Putamen (tissue), 1 donor: ENCODE measurements around the gene NYAP2.

Source experiments
- DNase-seq: peaks from one replicate; pipeline ENCODE4 v3.0.0-alpha.2; 2016; ENCODE audit warnings: low spot score

NYAP2 gene

GRCh38 chr2:225428360-225428759 is 28.9 kb downstream of the NYAP2 start:
- DNase-seq = no peak

GRCh38 chr2:225429717-225430116 is 30.2 kb downstream of the NYAP2 start:
- peak; percentile 68 for DNase-seq

GRCh38 chr2:225431105-225431863 is 31.8 kb downstream of the NYAP2 start:
- DNase-seq = no peak

- no peak for DNase-seq
Measured at GRCh38 chr2:225434014-225434413, 34.5 kb downstream of the NYAP2 start.

- no peak for DNase-seq
Measured at GRCh38 chr2:225437319-225437718, 37.8 kb downstream of the NYAP2 start.

- no peak for DNase-seq
Measured at GRCh38 chr2:225438248-225438647, 38.7 kb downstream of the NYAP2 start.

- no peak for DNase-seq
Measured at GRCh38 chr2:225452677-225453076, 53.2 kb downstream of the NYAP2 start.

- DNase-seq = no peak
Measured at GRCh38 chr2:225454412-225454811, 54.9 kb downstream of the NYAP2 start.

GRCh38 chr2:225456619-225457260 is 57.2 kb downstream of the NYAP2 start:
- no peak for DNase-seq

- no peak for DNase-seq
Measured at GRCh38 chr2:225457482-225457881, 58.0 kb downstream of the NYAP2 start.

- DNase-seq = no peak
Measured at GRCh38 chr2:225458431-225459117, 59.1 kb downstream of the NYAP2 start.

GRCh38 chr2:225462417-225462816 is 62.9 kb downstream of the NYAP2 start:
- DNase-seq = no peak

- peak; percentile 47 for DNase-seq
Measured at GRCh38 chr2:225462945-225463344, 63.4 kb downstream of the NYAP2 start.

GRCh38 chr2:225463449-225463848 is 63.9 kb downstream of the NYAP2 start:
- DNase-seq = no peak

GRCh38 chr2:225464346-225465025 is 65.0 kb downstream of the NYAP2 start:
- no peak for DNase-seq

- DNase-seq = no peak
Measured at GRCh38 chr2:225465827-225466226, 66.3 kb downstream of the NYAP2 start.

GRCh38 chr2:225466891-225467604 is 67.5 kb downstream of the NYAP2 start:
- DNase-seq = no peak

GRCh38 chr2:225468131-225468530 is 68.6 kb downstream of the NYAP2 start:
- DNase-seq = no peak

GRCh38 chr2:225471039-225471438 is 71.5 kb downstream of the NYAP2 start:
- no peak for DNase-seq

- peak; percentile 38 for DNase-seq
Measured at GRCh38 chr2:225471482-225471881, 72.0 kb downstream of the NYAP2 start.

- no peak for DNase-seq
Measured at GRCh38 chr2:225472161-225472560, 72.7 kb downstream of the NYAP2 start.

GRCh38 chr2:225479386-225479785 is 79.9 kb downstream of the NYAP2 start:
- DNase-seq = no peak
